ENCODE data around the gene STK10. TPM values are rescaled to one million over a fixed set of nuclear protein-coding genes. Genes with fewer than 3 reads are reported as not detected.

STK10 gene
- total and polyA plus RNA-seq, 12 donors = 5.5 to 39.1 (median 19.0) TPM

DNA sequence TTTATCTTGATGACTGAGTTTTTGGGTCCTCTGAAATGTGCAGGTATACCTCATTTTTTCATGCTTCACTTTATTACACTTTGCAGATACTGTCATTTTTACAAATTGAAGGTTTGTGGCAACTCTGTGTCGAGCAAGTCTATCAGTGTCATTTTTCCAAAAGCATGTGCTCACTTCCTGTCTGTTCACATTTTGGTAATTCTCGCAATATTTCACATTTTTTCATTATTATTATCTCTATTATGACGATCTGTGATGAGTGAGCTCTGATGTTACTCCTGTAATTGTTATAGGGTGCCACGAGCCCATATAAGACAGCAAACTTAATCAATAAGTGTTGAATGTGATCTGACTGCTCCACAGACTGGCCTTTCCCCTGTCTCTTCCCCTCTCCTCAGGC lies 108.1 kb downstream of the STK10 start:
- H3K4me1 ChIP-seq (replicated peaks in 1 of 2) = peaks cover 0 to 20% of the 10 kb centered on the region in 2 donors
- H3K9me3 ChIP-seq (replicated peaks in 1 of 3) = no peaks in the 10 kb centered on the region
- no peak overlapping the region for H3K4me3 ChIP-seq
- TF ChIP-seq, protein P1, sequence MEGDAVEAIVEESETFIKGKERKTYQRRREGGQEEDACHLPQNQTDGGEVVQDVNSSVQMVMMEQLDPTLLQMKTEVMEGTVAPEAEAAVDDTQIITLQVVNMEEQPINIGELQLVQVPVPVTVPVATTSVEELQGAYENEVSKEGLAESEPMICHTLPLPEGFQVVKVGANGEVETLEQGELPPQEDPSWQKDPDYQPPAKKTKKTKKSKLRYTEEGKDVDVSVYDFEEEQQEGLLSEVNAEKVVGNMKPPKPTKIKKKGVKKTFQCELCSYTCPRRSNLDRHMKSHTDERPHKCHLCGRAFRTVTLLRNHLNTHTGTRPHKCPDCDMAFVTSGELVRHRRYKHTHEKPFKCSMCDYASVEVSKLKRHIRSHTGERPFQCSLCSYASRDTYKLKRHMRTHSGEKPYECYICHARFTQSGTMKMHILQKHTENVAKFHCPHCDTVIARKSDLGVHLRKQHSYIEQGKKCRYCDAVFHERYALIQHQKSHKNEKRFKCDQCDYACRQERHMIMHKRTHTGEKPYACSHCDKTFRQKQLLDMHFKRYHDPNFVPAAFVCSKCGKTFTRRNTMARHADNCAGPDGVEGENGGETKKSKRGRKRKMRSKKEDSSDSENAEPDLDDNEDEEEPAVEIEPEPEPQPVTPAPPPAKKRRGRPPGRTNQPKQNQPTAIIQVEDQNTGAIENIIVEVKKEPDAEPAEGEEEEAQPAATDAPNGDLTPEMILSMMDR (IDR thresholded peaks at IDR 0.05) = no peak
- no peak for TF ChIP-seq POLR2A (IDR thresholded peaks at IDR 0.05)
- intact Hi-C loops (cut with DNase I) = no loop called here
- DNase-seq = no peak
- 72 to 91% (median 84%) methylated on average over 4 of the region's 4 CpGs for WGBS, 4 donors
- no peaks in the 10 kb centered on the region for H3K27me3 ChIP-seq
- peaks cover 0 to 20% of the 10 kb centered on the region in 2 donors for H3K36me3 ChIP-seq (replicated peaks in 1 of 2)
- no peak overlapping the region for H3K27ac ChIP-seq

DNA sequence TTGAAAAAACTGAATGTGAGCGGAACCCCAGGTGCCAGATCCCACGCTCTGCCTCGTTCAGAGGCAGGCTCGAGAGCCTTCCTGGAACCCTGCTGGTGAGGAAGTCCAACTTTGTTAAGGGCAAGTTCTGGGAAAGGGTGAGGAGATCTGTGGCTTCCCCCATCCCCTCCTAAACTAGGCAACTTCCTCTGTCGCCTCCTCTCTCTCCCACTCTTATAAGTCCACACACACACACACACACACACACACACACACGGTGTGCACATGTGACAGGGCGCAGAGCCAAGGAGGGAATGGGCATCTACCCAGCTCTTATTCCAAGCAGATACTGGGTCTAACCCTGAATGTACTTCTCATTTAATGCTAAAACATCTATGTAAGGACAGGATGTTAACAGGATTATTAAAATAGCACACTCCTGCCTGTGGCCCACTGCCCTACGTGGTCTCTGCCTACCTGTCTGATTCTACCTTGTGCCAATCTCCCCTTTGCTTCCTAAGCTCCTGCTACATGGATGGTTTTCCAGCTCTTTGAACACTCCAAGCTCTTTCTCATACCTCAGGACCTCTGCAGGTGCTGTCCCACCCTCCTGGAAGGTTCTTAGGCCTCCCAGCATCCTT lies 109.2 kb downstream of the STK10 start:
- Histone ChIP-seq H3K27me3 (no peaks in the 10 kb centered on the region), H3K36me3 (replicated peaks in 1 of 2) (peaks cover 0 to 20% of the 10 kb centered on the region in 2 donors), H3K9me3 (replicated peaks in 1 of 3) (no peaks in the 10 kb centered on the region), H3K4me3 (no peak overlapping the region), H3K4me1 (replicated peaks in 1 of 2) (peaks cover 0 to 20% of the 10 kb centered on the region in 2 donors), H3K27ac (peak overlapping the region in 2 of 5 donors; percentile 18 to 26)
- TF ChIP-seq, protein P1 (IDR thresholded peaks at IDR 0.05) = no peak
- no peak for TF ChIP-seq POLR2A (IDR thresholded peaks at IDR 0.05)
- WGBS, 4 donors = 65 to 67% (median 67%) methylated on average over 8 of the region's 8 CpGs
- peak; percentile 56 to 83 (median 77) for DNase-seq
- intact Hi-C loops (cut with DNase I) = no loop called here

DNA sequence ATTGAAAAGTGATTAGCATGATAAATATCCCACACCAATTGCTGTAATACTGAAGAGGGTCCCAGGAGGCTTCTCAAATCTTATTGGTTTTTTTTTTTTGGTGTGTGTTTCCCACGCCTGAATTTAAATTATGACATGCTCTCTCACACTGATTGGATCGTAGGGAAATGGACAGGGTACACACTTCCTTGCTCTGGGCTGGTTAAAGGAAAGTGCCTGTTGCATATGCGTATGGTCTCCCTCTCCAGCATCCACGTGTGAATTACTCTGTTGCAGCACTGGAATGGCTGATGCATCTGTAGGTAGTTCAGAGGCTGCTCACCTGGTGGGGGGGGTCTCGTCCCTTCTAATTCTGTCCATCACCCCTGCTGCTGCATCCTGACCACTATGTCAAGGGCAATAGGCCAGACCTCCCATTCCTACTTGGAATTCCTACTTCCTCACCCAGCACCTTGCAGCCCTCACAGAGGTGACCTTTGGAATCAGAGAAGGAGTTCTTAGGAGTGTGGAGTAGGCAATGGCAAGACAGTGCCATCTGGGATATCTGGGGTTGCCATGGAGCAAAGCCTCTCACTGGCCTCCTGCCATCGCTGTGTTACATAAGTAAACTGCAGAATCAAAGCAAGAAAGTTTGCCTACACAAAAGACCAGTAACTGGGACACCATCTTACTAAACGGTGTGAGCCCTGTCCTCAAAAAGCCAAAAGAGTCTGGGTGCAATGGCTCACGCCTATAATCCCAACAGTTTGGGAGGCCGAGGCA lies 110.2 kb downstream of the STK10 start:
- TF ChIP-seq POLR2A (IDR thresholded peaks at IDR 0.05) = no peak
- TF ChIP-seq, protein P1 (IDR thresholded peaks at IDR 0.05) = no peak
- H3K27ac ChIP-seq = peak overlapping the region in 2 of 5 donors; percentile 34 to 70
- intact Hi-C loops (cut with DNase I) = no loop called here
- H3K4me3 ChIP-seq = no peak overlapping the region
- H3K9me3 ChIP-seq (replicated peaks in 1 of 3) = no peaks in the 10 kb centered on the region
- peaks cover 0 to 19% of the 10 kb centered on the region in 2 donors for H3K36me3 ChIP-seq (replicated peaks in 1 of 2)
- WGBS, 4 donors = 82 to 90% (median 89%) methylated on average over 9 of the region's 9 CpGs
- H3K4me1 ChIP-seq (replicated peaks in 1 of 2) = peaks cover 0 to 20% of the 10 kb centered on the region in 2 donors
- H3K27me3 ChIP-seq = no peaks in the 10 kb centered on the region
- peak in 6 of 7 donors; percentile 13 to 76 (median 48) for DNase-seq

DNA sequence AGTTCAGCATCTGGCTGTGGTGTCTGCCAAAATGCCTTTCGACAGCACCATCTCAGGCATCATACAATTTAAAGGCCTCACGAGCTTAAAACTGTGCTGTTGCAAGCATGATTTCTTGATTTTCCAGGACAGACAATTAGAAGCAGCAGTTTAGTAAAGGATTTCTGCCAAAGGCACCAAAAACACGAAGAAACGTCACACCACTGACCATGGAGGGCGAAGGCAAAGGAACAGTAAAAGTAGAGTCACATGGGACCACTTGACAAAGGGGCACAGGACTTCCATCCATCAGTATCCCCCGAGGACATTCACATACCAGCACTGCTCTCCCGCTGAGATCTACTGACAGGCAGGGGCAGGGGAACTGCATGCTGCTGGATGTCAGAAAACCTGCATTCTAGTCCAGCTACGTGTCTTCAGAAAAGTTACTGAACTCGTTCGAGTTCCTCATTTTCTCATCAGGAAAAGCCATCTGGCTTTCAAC lies 111.2 kb downstream of the STK10 start:
- DNase-seq = peak in 2 of 7 donors; percentile 22 to 62
- no peak for TF ChIP-seq POLR2A (IDR thresholded peaks at IDR 0.05)
- TF ChIP-seq, protein P1 (IDR thresholded peaks at IDR 0.05) = no peak
- WGBS, 4 donors = 64 to 72% (median 69%) methylated on average over 10 of the region's 10 CpGs
- Histone ChIP-seq H3K27ac (peak overlapping the region in 2 of 5 donors; percentile 34 to 45), H3K4me3 (no peak overlapping the region), H3K27me3 (no peaks in the 10 kb centered on the region), H3K36me3 (replicated peaks in 1 of 2) (peaks cover 0 to 8% of the 10 kb centered on the region in 2 donors), H3K9me3 (replicated peaks in 1 of 3) (no peaks in the 10 kb centered on the region), H3K4me1 (replicated peaks in 1 of 2) (peaks cover 0 to 20% of the 10 kb centered on the region in 2 donors)
- intact Hi-C loops (cut with DNase I) = no loop called here
